Endothelial cell of umbilical vein (primary cell): ENCODE results near the gene AASDH. TPM values are rescaled to one million over a fixed set of nuclear protein-coding genes. Genes with fewer than 3 reads are reported as not detected.

ENCODE experiments used
- BruUV-seq: library from RNA; stranded (reverse); fragments of 400-500 nt; replicated peaks from 2 replicates; lab custom pipeline; 2021; lab: Mats Ljungman, UMichigan
- CTCF ChIA-PET: fragments of 300-600, 350-600 bp; sonication (Branson Sonifier 250); formaldehyde crosslinking; loops from one replicate; lab custom pipeline; 2021; ENCODE audit warnings: antibody characterized with exemption, inconsistent platforms; lab: Charles Lee
- POLR2A ChIA-PET: fragments of 300-600, 350-600 bp; sonication (Branson Sonifier 250); formaldehyde crosslinking; loops from one replicate; lab custom pipeline; 2021; ENCODE audit warnings: antibody characterized with exemption, inconsistent platforms; lab: Charles Lee
- DNase-seq: peaks from one replicate; pipeline ENCODE4 v3.0.0-alpha.2; 2011; ENCODE audit warnings: low read depth, low spot score
- FAIRE-seq: peaks from 2 replicates; lab custom pipeline; 2011; peaks lifted over from hg19 to GRCh38; lab: Jason Lieb, UNC
- H2AFZ ChIP-seq: 2 replicates; pipeline ENCODE4 v1.6.0; 2012; ENCODE audit warnings: low read depth, low read length, control low read depth, inconsistent platforms
- H3K27ac ChIP-seq: 2 replicates; pipeline ENCODE4 v1.5.1; 2011; ENCODE audit warnings: low read depth, mild to moderate bottlenecking, control low read depth, low read length, moderate library complexity; ENCODE audit not compliant: insufficient read depth
- H3K27me3 ChIP-seq, 2 experiments: 2 replicates each; pipeline versions ENCODE4 v1.6.0 to v1.6.1; 2011; ENCODE audit warnings: low read length in 2 of 2, mixed read lengths in 1 of 2; ENCODE audit not compliant: control insufficient read depth in 2 of 2, insufficient read depth in 2 of 2
- H3K36me3 ChIP-seq, 2 experiments: 2 replicates in 1 of 2; 3 replicates in 1 of 2; pipeline ENCODE4 v1.5.1; 2011; ENCODE audit warnings: low read length in 2 of 2, mild to moderate bottlenecking in 1 of 2, moderate library complexity in 1 of 2; ENCODE audit not compliant: control insufficient read depth in 2 of 2, insufficient read depth in 2 of 2; ENCODE audit errors: extremely low read depth in 1 of 2
- H3K4me1 ChIP-seq: 3 replicates; pipeline ENCODE4 v1.5.1; 2011; ENCODE audit warnings: mild to moderate bottlenecking, low read length; ENCODE audit not compliant: control insufficient read depth, insufficient read depth; ENCODE audit errors: extremely low read depth
- H3K4me2 ChIP-seq: 2 replicates; pipeline ENCODE4 v1.6.1; 2011; ENCODE audit warnings: low read length, control low read depth, mixed read lengths; ENCODE audit not compliant: insufficient read depth
- H3K4me3 ChIP-seq, 3 experiments: fragments of 200-600 bp in 1 of 3; sonication (generic), shearing (Covaris generic) in 1 of 3; replicated peaks in 1 of 3; 2 replicates each; pipeline ENCODE4 v1.5.1; 2011 to 2016; ENCODE audit warnings: control low read depth in 3 of 3, low read length in 3 of 3, mild to moderate bottlenecking in 2 of 3, inconsistent platforms in 1 of 3, low read depth in 1 of 3, moderate library complexity in 1 of 3; ENCODE audit not compliant: insufficient read depth in 1 of 3
- H3K79me2 ChIP-seq: 2 replicates; pipeline ENCODE4 v1.6.0; 2012; ENCODE audit warnings: low read length, inconsistent platforms; ENCODE audit not compliant: control insufficient read depth, insufficient read depth
- H3K9ac ChIP-seq: replicated peaks from 2 replicates; pipeline ENCODE3; 2011; ENCODE audit warnings: low read length, control low read depth; ENCODE audit not compliant: insufficient read depth; ENCODE audit errors: extremely low read depth
- H3K9me1 ChIP-seq: replicated peaks from 3 replicates; pipeline ENCODE4 v1.6.0; 2011; ENCODE audit warnings: mild to moderate bottlenecking, low read length; ENCODE audit not compliant: control insufficient read depth, insufficient read depth; ENCODE audit errors: extremely low read depth
- H3K9me3 ChIP-seq: replicated peaks from 2 replicates; pipeline ENCODE4 v1.5.1; 2012; ENCODE audit warnings: low read length, inconsistent platforms; ENCODE audit not compliant: control insufficient read depth, insufficient read depth
- H4K20me1 ChIP-seq: replicated peaks from 2 replicates; pipeline ENCODE3; 2011; ENCODE audit warnings: mild to moderate bottlenecking, low read length; ENCODE audit not compliant: control insufficient read depth, insufficient read depth; ENCODE audit errors: extremely low read depth
- FOS ChIP-seq: IDR thresholded peaks from 2 replicates; pipeline ENCODE4 v1.6.1; 2011; ENCODE audit warnings: mild to moderate bottlenecking, low read length, moderate library complexity, borderline replicate concordance; ENCODE audit not compliant: insufficient read depth
- GATA2 ChIP-seq: IDR thresholded peaks from 2 replicates; pipeline ENCODE4 v1.7.0; 2011; ENCODE audit warnings: low read depth, mild to moderate bottlenecking, moderate library complexity, mixed read lengths, low read length; ENCODE audit not compliant: insufficient read length, insufficient read depth
- JUN ChIP-seq: IDR thresholded peaks from 2 replicates; pipeline ENCODE4 v1.6.1; 2011; ENCODE audit warnings: borderline replicate concordance, low read depth; ENCODE audit not compliant: insufficient read length, insufficient read depth
- MYC ChIP-seq: IDR thresholded peaks from one replicate; pipeline ENCODE4 v1.6.1; 2011; ENCODE audit warnings: mild to moderate bottlenecking, low read depth, low read length
- POLR2AphosphoS5 ChIP-seq: IDR thresholded peaks from 2 replicates; pipeline ENCODE4 v1.6.1; 2012; ENCODE audit warnings: low read depth, mild to moderate bottlenecking, control low read depth, low read length, moderate library complexity; ENCODE audit not compliant: insufficient read depth
- dilution Hi-C: fragments of 300-500 bp; cut with MboI; formaldehyde crosslinking; loops from one replicate; pipeline ENCODE4 v1.15.0; 2019; ENCODE audit warnings: low sequenced_read_pairs; ENCODE audit not compliant: extremely low pct_ligation_motif_present
- intact Hi-C: fragments of 100-400 bp; cut with micrococcal nuclease; formaldehyde crosslinking; loops from one replicate; pipeline ENCODE4 v1.10.0; 2022
- polyA plus RNA-seq, 4 experiments: library from polyadenylated mRNA; depleted of rRNA in 3 of 4; stranded (reverse) in 3 of 4; unstranded in 1 of 4; fragments of >200 nt; gene quantifications; 2 replicates each; pipeline versions ENCODE4 v1.2.1 to v1.2.3, GENCODE V29; 2011 to 2012; ENCODE audit warnings: missing spikeins in 1 of 4
- total RNA-seq: library from RNA; stranded (reverse); gene quantifications from 2 replicates; pipeline ENCODE4 v1.2.3, GENCODE V29; 2021
- TF ChIP-seq, protein P1 (sequence below): IDR thresholded peaks from 2 replicates; pipeline ENCODE4 v1.6.1; 2011; ENCODE audit not compliant: insufficient read depth, insufficient read length

AASDH gene
- total and polyA plus RNA-seq, 2 donors (not counting 3 experiments of a cell fraction or from before 2014, with no cell fraction given), result 4.2 to 9.5 TPM

DNA sequence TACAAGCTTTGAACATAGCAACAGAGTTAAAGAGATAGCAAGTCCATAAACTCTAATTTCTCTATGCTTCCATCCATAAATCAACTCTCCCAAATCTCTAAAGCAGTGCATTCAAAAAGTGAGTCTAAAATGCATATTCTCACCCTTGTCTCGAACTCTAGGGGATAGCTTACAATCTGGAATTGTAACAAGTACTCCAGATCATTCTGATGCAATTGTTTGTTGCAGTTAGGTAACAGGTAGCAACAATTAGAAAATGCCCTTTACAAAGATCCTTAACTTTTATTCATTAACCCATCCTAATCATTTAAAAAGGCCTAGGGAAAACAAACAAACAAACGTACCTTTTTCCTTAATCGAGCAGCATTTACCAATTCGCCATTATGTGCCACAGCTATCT lies 18.9 kb upstream of the AASDH start:
- Histone ChIP-seq H4K20me1 (no peaks in the 10 kb centered on the region), H3K9me3 (no peaks in the 10 kb centered on the region), H3K4me2 (no peak overlapping the region), H3K79me2 (peaks cover 32% of the 10 kb centered on the region), H3K4me1 (peaks cover 36% of the 10 kb centered on the region), H3K9me1 (no peaks in the 10 kb centered on the region), H3K36me3 (peaks cover 0 to 2% of the 10 kb centered on the region in 2 experiments), H3K9ac (no peak overlapping the region), H3K27me3 (no peaks in the 10 kb centered on the region), H3K4me3 (no peak overlapping the region), H3K27ac (no peak overlapping the region), H2AFZ (no peak overlapping the region)
- TF ChIP-seq FOS, result no peak
- TF ChIP-seq GATA2, result no peak
- TF ChIP-seq JUN, result no peak
- TF ChIP-seq, protein P1, sequence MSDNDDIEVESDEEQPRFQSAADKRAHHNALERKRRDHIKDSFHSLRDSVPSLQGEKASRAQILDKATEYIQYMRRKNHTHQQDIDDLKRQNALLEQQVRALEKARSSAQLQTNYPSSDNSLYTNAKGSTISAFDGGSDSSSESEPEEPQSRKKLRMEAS, result no peak
- TF ChIP-seq MYC, result no peak
- no peak for DNase-seq
- no TSS peak for BruUV-seq
- intact Hi-C loops (no loop called here), dilution Hi-C loops (no loop called here)
- ChIA-PET POLR2A (no interaction called here), CTCF (interaction anchor here (1.6 kb wide), 2 partner anchors 10 to 17 kb away, joined by 9 to 10 read pairs; no protein-coding TSS in a partner anchor)
- no peak for FAIRE-seq

DNA sequence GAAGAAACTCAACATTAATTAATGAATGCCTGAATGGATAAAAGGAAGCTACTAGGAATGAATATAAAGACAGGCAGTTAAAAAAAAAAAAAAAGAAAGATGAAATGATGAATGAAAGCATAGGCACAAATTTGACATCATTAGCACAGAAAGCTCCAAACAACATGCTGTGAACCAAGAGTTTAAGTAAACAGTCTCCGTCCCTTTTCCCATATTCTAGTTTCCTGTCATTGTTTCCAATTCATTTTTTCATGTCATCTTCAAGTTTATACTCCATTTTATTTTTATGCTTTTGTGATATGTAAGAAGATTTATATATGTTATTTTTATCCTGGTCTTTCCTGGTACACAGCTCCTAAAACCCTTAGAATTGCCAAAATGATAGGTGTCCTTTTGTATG lies 17.7 kb upstream of the AASDH start:
- DNase-seq (peak; percentile 84), FAIRE-seq (peak; percentile 40)
- Histone ChIP-seq H3K9ac (peak overlapping the region; percentile 12), H3K36me3 (peaks cover 0 to 2% of the 10 kb centered on the region in 2 experiments), H3K27ac (peak overlapping the region; percentile 77), H4K20me1 (no peaks in the 10 kb centered on the region), H3K4me1 (peaks cover 26% of the 10 kb centered on the region), H3K79me2 (peaks cover 31% of the 10 kb centered on the region), H3K9me1 (no peaks in the 10 kb centered on the region), H3K4me2 (peak overlapping the region; percentile 59), H3K9me3 (no peaks in the 10 kb centered on the region), H2AFZ (no peak overlapping the region), H3K4me3 (no peak overlapping the region), H3K27me3 (no peaks in the 10 kb centered on the region)
- ChIA-PET CTCF (interaction anchor here (0.6 to 1.6 kb wide), 13 partner anchors 9 to 490 kb away, joined by 3 to 10 read pairs (median 3); partner anchors contain the start of gene AASDH), POLR2A (interaction anchor here (0.6 to 1.4 kb wide), 3 partner anchors 18 to 105 kb away, joined by 3 to 9 read pairs (median 8); partner anchors contain the start of genes AASDH, PAICS and PPAT)
- intact Hi-C loops, result no loop called here
- TF ChIP-seq POLR2AphosphoS5 (no peak), JUN (peak; percentile 12), FOS (no peak)
- no TSS peak for BruUV-seq
- dilution Hi-C loops, result no loop called here
